ENCODE data around the gene SLC26A6. TPM values are rescaled to one million over a fixed set of nuclear protein-coding genes. Genes with fewer than 3 reads are reported as not detected.

SLC26A6 gene
- total and polyA plus RNA-seq, 7 donors = 4.5 to 13.0 (median 6.2) TPM

- Histone ChIP-seq H3K27me3 (ENCODE audit: insufficient read depth in 3 of 3, low read length in 2 of 3) (no peaks in the 10 kb centered on the region), H3K4me3 (no peak overlapping the region), H3K36me3 (ENCODE audit: insufficient read depth in 1 of 2, low read depth in 1 of 2) (peaks cover 0 to 22% of the 10 kb centered on the region in 2 donors), H3K4me1 (no peaks in the 10 kb centered on the region), H3K9me3 (no peaks in the 10 kb centered on the region), H3K27ac (no peak overlapping the region)
- DNase-seq (no peak), ATAC-seq (no peak)
- 71 to 81% (median 80%) methylated on average over 4 of the region's 4 CpGs for WGBS, 3 donors
- no peak for TF ChIP-seq CTCF (IDR thresholded peaks at IDR 0.05)
- intact Hi-C loops (cut with DNase I) = no loop called here
Measured at GRCh38 chr3:48576647-48577046, 58.6 kb downstream of the SLC26A6 start.

Other genes starting within 250 kb of the SLC26A6 start
- 1 to 10 TPM; 2.5 to 3.9 (median 2.8) TPM for gene PLXNB1, start 205.4 kb downstream of the SLC26A6 start, total RNA-seq
- gene PLXNB1, start 205.4 kb downstream of the SLC26A6 start, polyA plus RNA-seq = 1 to 10 TPM; 2.3 to 6.1 (median 2.5) TPM
- 1 to 10 TPM; 5.3 to 9.5 (median 5.4) TPM for gene CCDC51, start 195.3 kb downstream of the SLC26A6 start, total RNA-seq
- gene CCDC51, start 195.3 kb downstream of the SLC26A6 start, polyA plus RNA-seq = 10 to 100 TPM in 2 of 3 donors, 1 to 10 TPM in 1; 7.7 to 19.6 (median 16.5) TPM
- 100 to 1,000 TPM; 156 to 218 (median 185) TPM for gene TMA7, start 195.2 kb downstream of the SLC26A6 start, total RNA-seq
- gene TMA7, start 195.2 kb downstream of the SLC26A6 start, polyA plus RNA-seq = 100 to 1,000 TPM; 295 to 342 (median 332) TPM
- gene ATRIP, start 188.7 kb downstream of the SLC26A6 start, total RNA-seq = 1 to 10 TPM; 4.4 to 5.6 (median 5.2) TPM
- 1 to 10 TPM; 3.7 to 4.5 (median 3.9) TPM for gene ATRIP, start 188.7 kb downstream of the SLC26A6 start, polyA plus RNA-seq
- gene SHISA5, start 131.3 kb downstream of the SLC26A6 start, total RNA-seq = 10 to 100 TPM; 23.9 to 34.7 (median 28.7) TPM
- 10 to 100 TPM; 16.9 to 24.3 (median 23.1) TPM for gene SHISA5, start 131.3 kb downstream of the SLC26A6 start, polyA plus RNA-seq
- 1 to 10 TPM in 3 of 4 donors, under 1 TPM in 1; 0.95 to 4.1 (median 1.6) TPM for gene PFKFB4, start 78.7 kb downstream of the SLC26A6 start, total RNA-seq
- 1 to 10 TPM in 1 of 3 donors, under 1 TPM in 2; 0.25 to 2.1 (median 0.59) TPM for gene PFKFB4, start 78.7 kb downstream of the SLC26A6 start, polyA plus RNA-seq
- under 1 TPM in 1 of 4 donors, not detected in 3; 0.32 TPM for gene UCN2, start 71.7 kb downstream of the SLC26A6 start, total RNA-seq
- under 1 TPM in 2 of 3 donors, not detected in 1; 0.12 to 0.17 TPM for gene UCN2, start 71.7 kb downstream of the SLC26A6 start, polyA plus RNA-seq
- 10 to 100 TPM in 1 of 4 donors, 1 to 10 TPM in 3; 5.1 to 22.2 (median 5.8) TPM for gene COL7A1, start 40.1 kb downstream of the SLC26A6 start, total RNA-seq
- gene COL7A1, start 40.1 kb downstream of the SLC26A6 start, polyA plus RNA-seq = 1 to 10 TPM; 1.6 to 3.5 (median 2.7) TPM
- gene UQCRC1, start 25.8 kb downstream of the SLC26A6 start, total RNA-seq = 100 to 1,000 TPM; 466 to 704 (median 587) TPM
- gene UQCRC1, start 25.8 kb downstream of the SLC26A6 start, polyA plus RNA-seq = 100 to 1,000 TPM; 499 to 719 (median 685) TPM
- not detected for gene TMEM89, start 13.7 kb downstream of the SLC26A6 start, total RNA-seq
- gene TMEM89, start 13.7 kb downstream of the SLC26A6 start, polyA plus RNA-seq = not detected
- gene CELSR3, start 27.4 kb upstream of the SLC26A6 start, total RNA-seq = under 1 TPM; 0.04 to 0.19 (median 0.09) TPM
- under 1 TPM; 0.06 to 0.21 (median 0.16) TPM for gene CELSR3, start 27.4 kb upstream of the SLC26A6 start, polyA plus RNA-seq
- 1 to 10 TPM; 5.9 to 8.6 (median 7.5) TPM for gene NCKIPSD, start 50.5 kb upstream of the SLC26A6 start, total RNA-seq
- gene NCKIPSD, start 50.5 kb upstream of the SLC26A6 start, polyA plus RNA-seq = 1 to 10 TPM; 5.9 to 7.0 (median 6.0) TPM
- gene IP6K2, start 81.8 kb upstream of the SLC26A6 start, total RNA-seq = 10 to 100 TPM; 14.0 to 27.8 (median 21.3) TPM
- gene IP6K2, start 81.8 kb upstream of the SLC26A6 start, polyA plus RNA-seq = 10 to 100 TPM; 22.5 to 36.8 (median 24.1) TPM
- 100 to 1,000 TPM in 2 of 4 donors, 10 to 100 TPM in 2; 66.2 to 126 (median 100) TPM for gene PRKAR2A, start 212.4 kb upstream of the SLC26A6 start, total RNA-seq
- gene PRKAR2A, start 212.4 kb upstream of the SLC26A6 start, polyA plus RNA-seq = 10 to 100 TPM; 24.3 to 92.5 (median 33.6) TPM